ENCODE measurements around the gene ARSG. TPM values are rescaled to one million over a fixed set of nuclear protein-coding genes. Genes with fewer than 3 reads are reported as not detected.
A peak's percentile ranks its signal among the peaks of the same experiment; 100 is the strongest.
"Not testable (repeated sequence)": the region's sequence is repeated elsewhere in the genome, so short reads cannot be mapped to it uniquely, and the experiment has no call there.

The ARSG gene
- total RNA-seq, 2 experiments from 2014 or later: 11.7 to 13.8 TPM

DNA sequence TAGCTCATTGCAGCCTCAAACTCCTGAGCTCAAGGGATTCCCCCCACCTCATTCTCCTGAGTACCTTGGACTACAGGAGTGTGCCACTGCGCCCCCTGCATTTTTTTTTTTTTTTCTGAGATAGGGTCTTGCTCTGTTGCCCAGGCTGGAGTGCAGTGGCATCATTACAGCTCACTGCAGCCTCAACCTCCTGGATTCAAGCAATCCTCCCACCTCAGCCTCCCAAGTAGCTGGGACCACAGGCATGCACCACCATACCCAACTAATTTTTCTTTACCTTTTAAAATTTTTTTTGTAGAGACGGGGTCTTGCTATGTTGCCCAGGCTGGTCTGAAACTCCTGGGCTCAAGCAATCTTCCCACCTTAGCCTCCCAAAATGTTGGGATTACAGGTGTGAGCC, 84.9 kb downstream of the ARSG start:
- CTCF ChIA-PET: interaction anchor here (1.2 kb wide), 1 partner anchor 60 kb away, joined by 3 read pairs; no protein-coding TSS in a partner anchor
- H3K4me3 Mint-ChIP-seq; DNase-seq; H3K9me3 Mint-ChIP-seq; POLR2A ChIA-PET; H3K4me1 Mint-ChIP-seq; H3K27ac Mint-ChIP-seq; H3K27me3 Mint-ChIP-seq; H3K36me3 Mint-ChIP-seq (ENCODE audit: low read depth): not testable (repeated sequence)

DNA sequence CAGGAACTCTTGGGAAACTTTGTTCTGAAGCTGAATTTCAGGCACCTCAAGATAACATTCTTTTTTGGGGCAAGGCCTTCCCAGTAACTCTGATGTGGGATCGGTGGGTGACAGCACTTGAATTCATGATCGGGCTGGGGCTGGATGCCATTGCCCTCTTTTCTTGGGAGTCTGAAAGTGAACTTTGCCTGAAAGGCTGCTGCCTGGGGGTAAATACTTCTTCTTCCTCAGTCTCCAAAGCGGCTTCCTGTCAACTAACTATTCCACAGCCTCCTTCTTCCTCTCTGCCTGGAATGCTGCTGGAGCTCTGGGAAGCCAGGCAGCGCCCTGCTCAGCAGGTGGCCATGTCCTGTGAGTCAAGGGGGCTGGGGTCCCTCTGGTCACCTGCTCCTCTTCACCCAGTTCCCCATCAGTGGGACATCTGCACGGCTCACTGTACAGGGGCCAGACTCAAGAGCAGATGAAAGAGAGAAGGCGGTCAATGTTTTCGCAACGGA, 86.5 kb downstream of the ARSG start:
- no peak for DNase-seq
- H3K4me3 Mint-ChIP-seq: no peak overlapping the region
- peaks cover 8% of the 10 kb centered on the region for H3K4me1 Mint-ChIP-seq
- ChIA-PET POLR2A (no interaction called here), CTCF (interaction anchor here (0.6 to 1.2 kb wide), 2 partner anchors 14 to 34 kb away, joined by 3 read pairs; no protein-coding TSS in a partner anchor)
- H3K36me3 Mint-ChIP-seq (ENCODE audit: low read depth): no peaks in the 10 kb centered on the region
- no peaks in the 10 kb centered on the region for H3K27me3 Mint-ChIP-seq
- no peaks in the 10 kb centered on the region for H3K9me3 Mint-ChIP-seq
- H3K27ac Mint-ChIP-seq: no peak overlapping the region

GRCh38 chr17:68378268-68379176, 87.2 kb downstream of the ARSG start:
- Mint-ChIP-seq H3K4me1 (peaks cover 15% of the 10 kb centered on the region), H3K27me3 (no peaks in the 10 kb centered on the region), H3K36me3 (ENCODE audit: low read depth) (no peaks in the 10 kb centered on the region), H3K27ac (no peak overlapping the region), H3K4me3 (no peak overlapping the region), H3K9me3 (no peaks in the 10 kb centered on the region)
- DNase-seq: no peak
- ChIA-PET POLR2A (no interaction called here), CTCF (interaction anchor here (0.6 to 1.6 kb wide), 4 partner anchors 12 to 34 kb away, joined by 3 to 4 read pairs (median 4); no protein-coding TSS in a partner anchor)

DNA sequence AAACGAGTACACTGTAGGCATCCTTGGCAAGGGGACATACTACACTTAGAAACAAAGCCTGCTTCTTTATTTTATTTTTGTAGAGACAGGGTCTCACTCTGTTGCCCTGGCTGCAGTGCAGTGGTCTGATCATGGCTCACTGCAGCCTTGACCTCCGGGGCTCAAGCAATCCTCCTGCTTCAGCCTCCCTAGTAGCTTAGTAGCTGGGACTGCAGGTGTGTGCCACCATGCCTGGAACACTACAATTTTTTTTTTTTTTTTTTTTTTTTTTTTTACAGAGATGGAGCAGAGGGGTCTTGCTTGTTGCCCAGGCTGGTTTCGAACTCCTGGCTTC, 87.8 kb downstream of the ARSG start:
- POLR2A ChIA-PET: no interaction called here
- CTCF ChIA-PET: interaction anchor here (0.6 to 1.6 kb wide), 3 partner anchors 11 to 20 kb away, joined by 3 to 4 read pairs (median 4); no protein-coding TSS in a partner anchor
- peaks cover 21% of the 10 kb centered on the region for H3K4me1 Mint-ChIP-seq

DNA sequence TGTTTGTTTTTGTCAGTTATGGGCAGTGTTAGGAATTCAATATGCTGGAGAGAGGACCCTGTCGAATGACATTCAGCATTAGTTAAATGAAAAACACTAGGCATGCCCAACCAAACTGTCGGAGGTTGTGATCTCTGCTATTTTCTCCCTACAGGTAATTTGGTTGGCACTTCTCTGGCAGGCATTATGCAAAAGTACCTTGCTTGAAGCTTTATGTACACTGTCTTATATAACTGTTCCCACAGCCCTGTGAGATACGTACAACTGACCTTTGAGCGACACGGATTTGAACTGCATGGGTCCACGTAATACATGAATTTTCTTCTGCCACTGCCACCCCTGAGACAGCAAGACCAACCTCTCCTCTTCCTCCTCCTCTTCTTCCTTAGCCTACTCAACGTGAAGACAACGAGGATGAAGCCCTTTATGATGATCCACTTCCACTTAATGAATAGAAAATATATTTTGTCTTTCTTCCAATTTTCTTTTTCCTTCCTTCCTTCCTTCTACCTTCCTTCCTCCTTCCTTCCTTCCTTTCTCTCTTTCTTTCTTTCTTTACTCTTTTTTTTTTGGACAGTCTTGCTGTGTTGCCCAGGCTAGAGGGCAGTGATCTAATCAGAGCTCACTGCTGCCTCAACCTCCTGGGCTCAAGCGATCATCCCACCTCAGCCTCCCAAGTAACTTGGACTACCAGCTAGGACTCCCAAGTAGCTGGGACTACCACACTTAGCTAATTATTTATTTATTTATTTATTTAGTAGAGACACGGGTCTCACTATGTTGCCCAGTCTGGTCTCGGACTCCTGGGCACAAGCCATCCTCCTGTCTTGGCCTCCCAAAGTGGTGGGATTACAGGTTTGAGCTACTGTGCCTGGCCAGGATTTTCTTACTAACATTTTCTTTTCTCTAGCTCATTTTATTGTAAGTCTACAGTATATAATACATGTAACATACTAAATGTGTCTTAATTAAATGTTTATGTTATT, 88.7 kb downstream of the ARSG start:
- Mint-ChIP-seq H3K4me1 (peaks cover 26% of the 10 kb centered on the region), H3K27ac (no peak overlapping the region), H3K9me3 (no peaks in the 10 kb centered on the region), H3K4me3 (no peak overlapping the region), H3K27me3 (no peaks in the 10 kb centered on the region), H3K36me3 (ENCODE audit: low read depth) (no peaks in the 10 kb centered on the region)
- ChIA-PET CTCF (interaction anchor here (0.8 to 1.6 kb wide), 3 partner anchors 11 to 19 kb away, joined by 3 to 4 read pairs (median 3); no protein-coding TSS in a partner anchor), POLR2A (no interaction called here)
- no peak for DNase-seq

More for the DNA sequence above, 87.8 kb downstream of the ARSG start:
- no peak overlapping the region for H3K27ac Mint-ChIP-seq
- no peaks in the 10 kb centered on the region for H3K36me3 Mint-ChIP-seq (ENCODE audit: low read depth)
- no peak for DNase-seq
- H3K9me3 Mint-ChIP-seq: no peaks in the 10 kb centered on the region
- H3K4me3 Mint-ChIP-seq: no peak overlapping the region
- H3K27me3 Mint-ChIP-seq: no peaks in the 10 kb centered on the region

- Mint-ChIP-seq H3K9me3 (no peaks in the 10 kb centered on the region), H3K4me3 (no peak overlapping the region), H3K36me3 (ENCODE audit: low read depth) (no peaks in the 10 kb centered on the region), H3K4me1 (peaks cover 26% of the 10 kb centered on the region), H3K27ac (no peak overlapping the region), H3K27me3 (no peaks in the 10 kb centered on the region)
- no peak for DNase-seq
- POLR2A ChIA-PET: no interaction called here
- CTCF ChIA-PET: interaction anchor here (1.6 to 1.9 kb wide), 3 partner anchors 17 to 47 kb away, joined by 3 to 5 read pairs (median 4); no protein-coding TSS in a partner anchor
Observed at GRCh38 chr17:68381076-68381900, 90.0 kb downstream of the ARSG start.

GRCh38 chr17:68382582-68383085, 91.3 kb downstream of the ARSG start:
- no peaks in the 10 kb centered on the region for H3K27me3 Mint-ChIP-seq

GRCh38 chr17:68383120-68383442, 91.8 kb downstream of the ARSG start:
- CTCF ChIA-PET: interaction anchor here (0.5 to 2.0 kb wide), 7 partner anchors 10 to 83 kb away, joined by 3 to 6 read pairs (median 5); no protein-coding TSS in a partner anchor
- Mint-ChIP-seq H3K36me3 (ENCODE audit: low read depth) (no peaks in the 10 kb centered on the region), H3K9me3 (no peaks in the 10 kb centered on the region), H3K4me3 (no peak overlapping the region), H3K4me1 (peaks cover 29% of the 10 kb centered on the region), H3K27ac (peak overlapping the region; percentile 33), H3K27me3 (no peaks in the 10 kb centered on the region)
- DNase-seq: no peak
- POLR2A ChIA-PET: no interaction called here

More at GRCh38 chr17:68382582-68383085, 91.3 kb downstream of the ARSG start:
- H3K27ac Mint-ChIP-seq: peak overlapping the region; percentile 33
- ChIA-PET CTCF (interaction anchor here (0.5 to 2.0 kb wide), 6 partner anchors 10 to 83 kb away, joined by 3 to 6 read pairs (median 4); no protein-coding TSS in a partner anchor), POLR2A (no interaction called here)
- H3K36me3 Mint-ChIP-seq (ENCODE audit: low read depth): no peaks in the 10 kb centered on the region
- no peak for DNase-seq
- H3K9me3 Mint-ChIP-seq: no peaks in the 10 kb centered on the region
- no peak overlapping the region for H3K4me3 Mint-ChIP-seq
- peaks cover 27% of the 10 kb centered on the region for H3K4me1 Mint-ChIP-seq

- H3K36me3 Mint-ChIP-seq (ENCODE audit: low read depth): no peaks in the 10 kb centered on the region
- H3K4me1 Mint-ChIP-seq: peaks cover 29% of the 10 kb centered on the region
- H3K9me3 Mint-ChIP-seq: no peaks in the 10 kb centered on the region
- ChIA-PET POLR2A (no interaction called here), CTCF (interaction anchor here (0.5 to 2.0 kb wide), 7 partner anchors 9 to 533 kb away, joined by 3 to 6 read pairs (median 5); no protein-coding TSS in a partner anchor)
- peak; percentile 60 for DNase-seq
- peak overlapping the region; percentile 36 for H3K27ac Mint-ChIP-seq
- no peaks in the 10 kb centered on the region for H3K27me3 Mint-ChIP-seq
- H3K4me3 Mint-ChIP-seq: peak overlapping the region; percentile 1
Observed at GRCh38 chr17:68383443-68384321, 92.4 kb downstream of the ARSG start.

GRCh38 chr17:68384471-68384870, 93.2 kb downstream of the ARSG start:
- ChIA-PET CTCF (interaction anchor here (0.6 to 1.6 kb wide), 4 partner anchors 15 to 54 kb away, joined by 3 to 5 read pairs (median 5); no protein-coding TSS in a partner anchor), POLR2A (no interaction called here)
- Mint-ChIP-seq H3K27ac (peak overlapping the region; percentile 36), H3K4me3 (no peak overlapping the region), H3K9me3 (no peaks in the 10 kb centered on the region), H3K27me3 (no peaks in the 10 kb centered on the region), H3K4me1 (peaks cover 29% of the 10 kb centered on the region), H3K36me3 (ENCODE audit: low read depth) (no peaks in the 10 kb centered on the region)
- no peak for DNase-seq

- no peaks in the 10 kb centered on the region for H3K36me3 Mint-ChIP-seq (ENCODE audit: low read depth)
- no peak for DNase-seq
- ChIA-PET POLR2A (no interaction called here), CTCF (interaction anchor here (0.6 to 1.5 kb wide), 2 partner anchors 14 to 46 kb away, joined by 3 to 5 read pairs; no protein-coding TSS in a partner anchor)
- no peaks in the 10 kb centered on the region for H3K27me3 Mint-ChIP-seq
- H3K9me3 Mint-ChIP-seq: no peaks in the 10 kb centered on the region
- no peak overlapping the region for H3K27ac Mint-ChIP-seq
- peaks cover 29% of the 10 kb centered on the region for H3K4me1 Mint-ChIP-seq
- no peak overlapping the region for H3K4me3 Mint-ChIP-seq
Observed at GRCh38 chr17:68384941-68385340, 93.6 kb downstream of the ARSG start.

All from activated CD4-positive, alpha-beta T cell treated with anti-CD3 and anti-CD28 coated beads, Interleukin-2, amount 10 ng/mL, durations not matched to agents 7 days and 5 days (primary cell).